ENCODE data around the gene JTB. TPM values are rescaled to one million over a fixed set of nuclear protein-coding genes. Genes with fewer than 3 reads are reported as not detected.

JTB gene
- total RNA-seq, 4 donors from 2014 or later, result 88.8 to 303 (median 280) TPM

DNA sequence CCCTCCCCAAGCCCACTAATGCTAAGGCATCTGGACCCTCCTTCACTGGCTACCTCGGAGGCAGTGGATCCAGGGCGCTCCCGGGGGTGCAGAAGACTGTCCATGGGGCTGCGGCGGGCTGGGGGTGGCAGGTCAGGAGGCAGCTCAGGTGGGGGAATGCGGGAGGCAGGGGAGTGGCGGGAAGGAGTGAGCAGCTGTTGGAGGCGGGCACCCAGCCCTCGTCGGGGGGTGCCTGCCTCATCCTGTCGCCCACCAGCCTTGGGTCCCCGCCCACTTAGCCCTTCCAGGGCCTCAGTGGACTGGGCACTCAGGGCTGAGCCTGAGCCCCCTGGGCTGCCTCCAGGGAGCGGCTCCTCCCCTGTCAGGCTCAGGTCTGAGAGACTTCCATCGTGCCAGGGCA is 44.0 kb downstream of the JTB start:
- Histone ChIP-seq H3K4me3 (no peak overlapping the region), H3K4me1 (peaks cover 0 to 2% (median 0%) of the 10 kb centered on the region in 4 donors), H3K36me3 (peaks cover 0 to 33% (median 14%) of the 10 kb centered on the region in 4 donors), H3K27ac (no peak overlapping the region), H3K27me3 (no peaks in the 10 kb centered on the region), H3K9me3 (no peaks in the 10 kb centered on the region)
- TF ChIP-seq, protein P1, sequence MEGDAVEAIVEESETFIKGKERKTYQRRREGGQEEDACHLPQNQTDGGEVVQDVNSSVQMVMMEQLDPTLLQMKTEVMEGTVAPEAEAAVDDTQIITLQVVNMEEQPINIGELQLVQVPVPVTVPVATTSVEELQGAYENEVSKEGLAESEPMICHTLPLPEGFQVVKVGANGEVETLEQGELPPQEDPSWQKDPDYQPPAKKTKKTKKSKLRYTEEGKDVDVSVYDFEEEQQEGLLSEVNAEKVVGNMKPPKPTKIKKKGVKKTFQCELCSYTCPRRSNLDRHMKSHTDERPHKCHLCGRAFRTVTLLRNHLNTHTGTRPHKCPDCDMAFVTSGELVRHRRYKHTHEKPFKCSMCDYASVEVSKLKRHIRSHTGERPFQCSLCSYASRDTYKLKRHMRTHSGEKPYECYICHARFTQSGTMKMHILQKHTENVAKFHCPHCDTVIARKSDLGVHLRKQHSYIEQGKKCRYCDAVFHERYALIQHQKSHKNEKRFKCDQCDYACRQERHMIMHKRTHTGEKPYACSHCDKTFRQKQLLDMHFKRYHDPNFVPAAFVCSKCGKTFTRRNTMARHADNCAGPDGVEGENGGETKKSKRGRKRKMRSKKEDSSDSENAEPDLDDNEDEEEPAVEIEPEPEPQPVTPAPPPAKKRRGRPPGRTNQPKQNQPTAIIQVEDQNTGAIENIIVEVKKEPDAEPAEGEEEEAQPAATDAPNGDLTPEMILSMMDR (IDR thresholded peaks at IDR 0.05), result no peak
- TF ChIP-seq POLR2A (IDR thresholded peaks at IDR 0.05), result no peak
- no peak for TF ChIP-seq EP300 (IDR thresholded peaks at IDR 0.05; ENCODE audit: low read depth)
- no peak for TF ChIP-seq POLR2AphosphoS5 (IDR thresholded peaks at IDR 0.05)
- intact Hi-C loops (cut with DNase I; ENCODE audit: low total_unique reads) (no loop called here), in situ Hi-C loops (cut with MboI; ENCODE audit: low pct_ligation_motif_present in 1 of 4, low pct_unique_long_range_greater_than_20kb in 1 of 4, low sequenced_read_pairs in 3 of 4) (loop anchor here in 2 of 4 donors (25.0 kb wide), 1 partner anchor 121 kb away; no protein-coding TSS in a partner anchor)
- no peak for DNase-seq
- 96 to 100% methylated on average over 3 to 14 of the region's 14 CpGs for WGBS, 2 donors (ENCODE audit: low coverage in 1 of 2)

DNA sequence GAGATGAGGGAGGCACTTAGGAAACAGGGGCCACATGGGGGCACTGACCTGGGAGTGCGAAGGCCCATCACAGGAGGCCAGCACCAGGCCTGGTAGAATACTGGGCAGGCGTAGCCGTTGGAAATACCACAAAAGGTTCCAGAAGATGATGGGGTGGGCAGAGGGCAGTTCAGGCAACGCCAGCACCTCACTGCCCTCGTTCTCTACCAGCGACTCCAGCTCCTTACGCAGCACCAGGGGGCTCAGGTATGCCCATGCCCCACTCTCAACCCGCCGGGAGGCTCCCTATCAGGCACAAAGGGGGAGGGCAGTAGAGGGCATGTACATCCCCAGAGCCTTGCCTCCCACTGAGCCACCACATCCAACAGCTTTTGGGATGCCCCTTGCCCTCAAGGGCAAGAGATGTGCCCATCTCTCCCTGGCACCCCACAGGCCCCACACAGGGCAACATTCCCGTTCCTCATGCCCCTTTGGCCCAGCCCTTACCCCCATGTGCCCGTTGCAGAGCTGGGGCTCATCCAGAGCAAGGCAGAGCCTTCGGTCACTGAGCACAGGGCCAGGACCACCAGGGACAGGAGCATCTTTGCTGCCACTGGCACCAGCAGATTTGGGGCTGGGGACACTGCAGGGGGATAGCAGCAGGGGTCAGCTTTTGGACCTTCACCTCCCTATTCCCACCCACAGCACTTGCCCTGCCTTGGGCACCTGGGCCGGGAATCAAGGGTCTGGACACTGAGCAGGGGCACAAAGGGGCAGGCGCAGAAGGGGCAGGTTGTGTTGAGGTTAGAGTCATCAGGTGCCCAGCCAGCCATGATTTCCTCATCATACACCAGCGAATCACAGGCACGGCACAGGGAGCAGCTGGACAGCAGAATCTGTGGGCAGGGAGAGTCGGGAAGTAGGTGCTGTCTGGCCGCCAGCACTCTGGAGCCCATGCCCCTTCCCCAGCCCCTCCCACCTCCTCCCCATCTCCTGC is 45.0 kb downstream of the JTB start:
- Histone ChIP-seq H3K4me1 (peaks cover 0 to 6% (median 0%) of the 10 kb centered on the region in 4 donors), H3K27me3 (no peaks in the 10 kb centered on the region), H3K9me3 (no peaks in the 10 kb centered on the region), H3K27ac (no peak overlapping the region), H3K36me3 (peaks cover 0 to 33% (median 13%) of the 10 kb centered on the region in 4 donors), H3K4me3 (no peak overlapping the region)
- intact Hi-C loops (cut with DNase I; ENCODE audit: low total_unique reads), result no loop called here
- in situ Hi-C loops (cut with MboI; ENCODE audit: low pct_ligation_motif_present in 1 of 4, low pct_unique_long_range_greater_than_20kb in 1 of 4, low sequenced_read_pairs in 3 of 4), result loop anchor here in 2 of 4 donors (25.0 kb wide), 1 partner anchor 120 kb away; no protein-coding TSS in a partner anchor
- no peak for DNase-seq
- 92% methylated on average over 18 of the region's 18 CpGs; no CpG with 5 or more reads in 1 of the 2 donors for WGBS, 2 donors (ENCODE audit: low coverage in 1 of 2)
- TF ChIP-seq POLR2A (IDR thresholded peaks at IDR 0.05), result no peak
- TF ChIP-seq POLR2AphosphoS5 (IDR thresholded peaks at IDR 0.05), result no peak
- TF ChIP-seq, protein P1 (IDR thresholded peaks at IDR 0.05), result no peak
- no peak for TF ChIP-seq EP300 (IDR thresholded peaks at IDR 0.05; ENCODE audit: low read depth)

DNA sequence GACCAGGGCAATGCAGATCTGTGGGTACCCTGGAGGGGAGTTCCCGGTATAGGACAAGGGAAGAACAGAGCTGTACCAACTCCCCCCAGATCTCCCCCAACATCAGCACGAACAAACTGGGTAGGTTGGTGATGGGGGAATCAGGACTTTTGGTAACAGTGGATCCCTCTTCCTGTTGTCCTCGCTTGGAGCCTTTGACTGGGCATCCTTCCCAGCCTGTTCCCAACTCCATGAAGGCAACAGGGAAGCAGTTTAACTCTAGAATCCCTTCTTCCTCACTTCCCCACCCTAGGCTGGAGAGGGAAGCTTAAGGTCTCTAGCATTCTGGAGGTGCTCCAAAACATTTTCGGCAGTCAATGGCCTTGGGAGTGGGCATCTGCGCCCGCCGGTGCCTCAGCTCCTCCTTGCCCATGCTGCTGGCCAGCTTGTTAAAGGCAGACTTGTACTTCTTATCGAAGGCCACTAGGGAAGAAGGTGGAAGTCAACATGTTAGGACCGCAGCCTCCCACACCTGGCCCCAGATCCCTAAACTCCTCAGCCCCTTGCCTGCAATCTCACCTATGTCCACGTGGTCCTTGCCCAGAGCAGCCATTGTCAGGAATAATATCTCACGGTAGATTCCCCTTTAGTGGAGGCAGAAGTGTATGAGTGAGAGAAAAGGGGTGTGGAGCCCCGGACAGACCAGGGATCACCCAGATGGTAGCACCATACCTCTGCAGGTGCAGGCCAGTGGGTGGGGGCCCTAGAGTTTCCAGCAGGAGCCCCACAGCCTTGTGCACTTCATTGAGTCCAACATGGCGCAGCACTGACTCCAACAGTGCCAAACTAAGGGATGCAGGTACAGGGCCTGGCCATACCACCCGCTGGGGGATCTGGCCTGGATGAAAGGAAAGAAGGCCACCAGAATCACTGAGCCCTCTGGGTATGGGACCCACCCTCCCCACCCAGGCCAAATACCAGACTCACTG is 47.2 kb downstream of the JTB start:
- DNase-seq, result no peak
- no peak for TF ChIP-seq POLR2AphosphoS5 (IDR thresholded peaks at IDR 0.05)
- TF ChIP-seq POLR2A (IDR thresholded peaks at IDR 0.05), result no peak
- no peak for TF ChIP-seq EP300 (IDR thresholded peaks at IDR 0.05; ENCODE audit: low read depth)
- TF ChIP-seq, protein P1 (IDR thresholded peaks at IDR 0.05), result no peak
- no peak overlapping the region for H3K4me3 ChIP-seq
- in situ Hi-C loops (cut with MboI; ENCODE audit: low pct_ligation_motif_present in 1 of 4, low pct_unique_long_range_greater_than_20kb in 1 of 4, low sequenced_read_pairs in 3 of 4), result loop anchor here in 2 of 4 donors (25.0 kb wide), 1 partner anchor 118 kb away; no protein-coding TSS in a partner anchor
- WGBS, 2 donors (ENCODE audit: low coverage in 1 of 2), result 85% methylated on average over 14 of the region's 14 CpGs; no CpG with 5 or more reads in 1 of the 2 donors
- H3K27ac ChIP-seq, result no peak overlapping the region
- peaks cover 0 to 20% (median 9%) of the 10 kb centered on the region in 4 donors for H3K36me3 ChIP-seq
- no peaks in the 10 kb centered on the region for H3K27me3 ChIP-seq
- intact Hi-C loops (cut with DNase I; ENCODE audit: low total_unique reads), result no loop called here
- peaks cover 0 to 6% (median 0%) of the 10 kb centered on the region in 4 donors for H3K4me1 ChIP-seq
- H3K9me3 ChIP-seq, result no peaks in the 10 kb centered on the region

All from transverse colon (tissue), 4 donors.